BLaER1 (cell line): Measurements from ENCODE around the gene NALF2.

Experiments
- H3K27ac ChIP-seq: shearing (Covaris generic); formaldehyde crosslinking; 2 replicates; pipeline ENCODE4 v1.8.1; 2022
- H3K27me3 ChIP-seq: shearing (Covaris generic); formaldehyde crosslinking; 2 replicates; pipeline ENCODE4 v1.8.1; 2022
- H3K36me3 ChIP-seq: shearing (Covaris generic); formaldehyde crosslinking; 2 replicates; pipeline ENCODE4 v1.8.1; 2022
- H3K4me1 ChIP-seq: shearing (Covaris generic); formaldehyde crosslinking; 2 replicates; pipeline ENCODE4 v1.8.1; 2022
- H3K4me2 ChIP-seq: shearing (Covaris generic); formaldehyde crosslinking; 2 replicates; pipeline ENCODE4 v1.8.1; 2022
- H3K4me3 ChIP-seq: shearing (Covaris generic); formaldehyde crosslinking; 2 replicates; pipeline ENCODE4 v1.8.1; 2022
- H3K9ac ChIP-seq: shearing (Covaris generic); formaldehyde crosslinking; 2 replicates; pipeline ENCODE4 v1.8.1; 2022
- H3K9me3 ChIP-seq: shearing (Covaris generic); formaldehyde crosslinking; 2 replicates; pipeline ENCODE4 v1.8.1; 2022
- H4K20me1 ChIP-seq: shearing (Covaris generic); formaldehyde crosslinking; 2 replicates; pipeline ENCODE4 v1.8.1; 2022
- Cebpa-rat ChIP-seq: shearing (Covaris generic); IDR thresholded peaks from 2 replicates; pipeline ENCODE4 v1.8.1; 2022

NALF2 gene

GRCh38 chrX:69523314-69523713 is 19.2 kb downstream of the NALF2 start:
- Histone ChIP-seq H3K36me3 (no peaks in the 10 kb centered on the region), H3K4me2 (no peak overlapping the region), H3K9ac (no peak overlapping the region), H3K27ac (no peak overlapping the region), H3K27me3 (peaks cover 89% of the 10 kb centered on the region), H4K20me1 (peaks cover 10% of the 10 kb centered on the region; the same call in 1 of the 2 replicates), H3K4me1 (no peaks in the 10 kb centered on the region), H3K9me3 (no peaks in the 10 kb centered on the region), H3K4me3 (no peak overlapping the region)
- TF ChIP-seq Cebpa-rat = no peak

DNA sequence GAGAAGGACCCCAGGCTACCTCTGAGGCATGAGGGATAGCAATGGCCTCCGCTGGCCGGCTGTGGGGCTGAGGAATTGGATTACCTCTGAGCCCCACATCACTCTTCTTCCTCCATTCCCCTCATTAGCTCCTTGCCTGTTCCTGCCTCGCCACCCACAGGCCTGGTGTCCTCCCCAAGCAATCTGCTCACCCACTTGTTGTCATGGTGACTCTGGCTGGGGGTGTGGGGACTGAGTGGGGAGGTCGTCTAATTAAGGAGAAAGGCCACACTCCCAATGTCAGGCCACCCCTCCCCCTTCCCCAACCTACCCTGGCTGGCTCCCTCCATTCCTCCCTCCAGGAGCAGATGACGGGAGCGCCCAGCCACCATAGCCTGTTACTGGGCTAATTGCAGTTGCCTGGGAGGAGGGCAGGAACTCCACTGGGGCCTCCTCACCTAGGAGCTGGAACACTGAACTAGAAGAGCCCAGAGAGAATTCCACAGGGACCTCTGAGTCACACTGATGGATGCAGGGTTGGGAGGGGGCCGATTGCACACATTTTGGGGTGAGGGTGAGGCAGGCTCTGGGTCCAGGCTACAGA is 20.7 kb downstream of the NALF2 start:
- Histone ChIP-seq H4K20me1 (peaks cover 4% of the 10 kb centered on the region; the same call in 1 of the 2 replicates), H3K4me1 (no peaks in the 10 kb centered on the region), H3K9ac (no peak overlapping the region), H3K4me3 (no peak overlapping the region), H3K4me2 (no peak overlapping the region), H3K9me3 (no peaks in the 10 kb centered on the region), H3K36me3 (no peaks in the 10 kb centered on the region), H3K27me3 (peaks cover 91% of the 10 kb centered on the region), H3K27ac (no peak overlapping the region)
- no peak for TF ChIP-seq Cebpa-rat

GRCh38 chrX:69530306-69530705 is 26.2 kb downstream of the NALF2 start:
- peaks cover 30% of the 10 kb centered on the region for H3K9me3 ChIP-seq

GRCh38 chrX:69531031-69531755 is 27.1 kb downstream of the NALF2 start:
- H3K27me3 ChIP-seq = peaks cover 57% of the 10 kb centered on the region
- no peaks in the 10 kb centered on the region for H3K36me3 ChIP-seq
- no peak overlapping the region for H3K9ac ChIP-seq
- H3K4me1 ChIP-seq = no peaks in the 10 kb centered on the region
- H3K27ac ChIP-seq = no peak overlapping the region
- H4K20me1 ChIP-seq = no peaks in the 10 kb centered on the region
- H3K9me3 ChIP-seq = peaks cover 30% of the 10 kb centered on the region
- TF ChIP-seq Cebpa-rat = no peak
- no peak overlapping the region for H3K4me3 ChIP-seq
- H3K4me2 ChIP-seq = no peak overlapping the region

More at GRCh38 chrX:69530306-69530705, 26.2 kb downstream of the NALF2 start:
- Histone ChIP-seq H3K4me3 (no peak overlapping the region), H3K27me3 (peaks cover 60% of the 10 kb centered on the region), H3K27ac (no peak overlapping the region), H3K36me3 (no peaks in the 10 kb centered on the region), H3K9ac (no peak overlapping the region), H3K4me2 (no peak overlapping the region), H4K20me1 (no peaks in the 10 kb centered on the region), H3K4me1 (no peaks in the 10 kb centered on the region)
- TF ChIP-seq Cebpa-rat = no peak

DNA sequence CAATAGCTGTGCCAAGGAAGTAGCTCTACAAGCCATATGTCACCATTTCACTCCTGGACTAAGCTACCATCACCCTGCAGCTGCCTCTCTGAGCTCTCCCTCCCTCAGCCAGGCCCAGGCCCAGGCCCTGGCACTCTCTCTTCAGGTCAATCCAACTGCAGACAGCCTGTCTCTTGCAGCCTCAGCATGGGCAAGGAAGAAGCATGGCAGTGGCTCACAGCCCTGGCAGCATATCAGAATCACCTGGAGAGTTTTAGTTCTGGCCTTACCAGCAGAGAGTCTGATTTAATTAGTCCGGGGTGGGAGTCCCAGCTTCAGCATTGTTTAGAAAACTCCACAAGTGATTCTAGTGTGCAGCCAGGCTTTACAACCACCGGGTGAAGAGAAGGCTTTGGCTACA is 31.5 kb downstream of the NALF2 start:
- Histone ChIP-seq H3K4me1 (peaks cover 21% of the 10 kb centered on the region), H3K9ac (no peak overlapping the region), H3K4me3 (no peak overlapping the region), H3K36me3 (no peaks in the 10 kb centered on the region), H3K27ac (no peak overlapping the region), H3K9me3 (peaks cover 30% of the 10 kb centered on the region), H3K27me3 (peaks cover 43% of the 10 kb centered on the region), H4K20me1 (no peaks in the 10 kb centered on the region), H3K4me2 (no peak overlapping the region)
- TF ChIP-seq Cebpa-rat = no peak

DNA sequence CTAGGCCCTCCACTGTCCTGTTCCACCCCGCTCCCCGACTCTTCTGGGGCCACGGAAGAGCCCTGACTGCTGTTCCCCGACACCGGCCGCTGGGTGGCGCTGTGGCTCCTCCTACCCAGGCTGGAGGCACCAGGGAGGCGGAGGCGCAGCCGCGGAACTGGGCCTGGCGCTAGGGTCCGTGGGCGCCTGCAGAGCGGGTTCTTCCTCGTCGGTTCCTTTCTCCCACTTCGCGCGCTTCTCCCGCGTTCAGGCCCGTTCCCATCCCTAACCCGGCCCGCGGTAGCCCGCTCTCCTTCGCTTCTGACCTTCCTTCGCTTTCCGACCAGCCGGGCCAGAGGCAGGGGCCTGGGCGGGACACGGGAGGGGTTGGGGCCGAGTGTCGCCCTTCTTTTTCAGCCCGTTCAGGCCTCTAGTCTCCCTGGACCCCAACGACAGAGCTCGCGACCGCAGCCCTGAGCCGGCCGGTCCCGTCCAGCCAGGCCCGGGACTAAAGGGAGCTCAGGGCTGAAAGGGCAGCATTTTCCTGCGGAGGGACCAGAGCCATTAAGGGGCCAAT is 34.3 kb downstream of the NALF2 start:
- H3K27ac ChIP-seq = peak overlapping the region; percentile 73
- H3K9me3 ChIP-seq = peaks cover 13% of the 10 kb centered on the region
- TF ChIP-seq Cebpa-rat = no peak
- peaks cover 21% of the 10 kb centered on the region for H3K4me1 ChIP-seq
- H3K4me3 ChIP-seq = peak overlapping the region; percentile 58
- H4K20me1 ChIP-seq = no peaks in the 10 kb centered on the region
- H3K9ac ChIP-seq = peak overlapping the region; percentile 62; the same call in 1 of the 2 replicates
- H3K36me3 ChIP-seq = no peaks in the 10 kb centered on the region
- peaks cover 37% of the 10 kb centered on the region for H3K27me3 ChIP-seq
- H3K4me2 ChIP-seq = peak overlapping the region; percentile 77

GRCh38 chrX:69539437-69539836 is 35.3 kb downstream of the NALF2 start:
- no peak for TF ChIP-seq Cebpa-rat
- no peaks in the 10 kb centered on the region for H3K36me3 ChIP-seq
- H3K4me3 ChIP-seq = no peak overlapping the region
- peaks cover 21% of the 10 kb centered on the region for H3K4me1 ChIP-seq
- H3K4me2 ChIP-seq = peak overlapping the region; percentile 77
- no peaks in the 10 kb centered on the region for H4K20me1 ChIP-seq
- peak overlapping the region; percentile 73; the same call in 1 of the 2 replicates for H3K27ac ChIP-seq
- H3K9me3 ChIP-seq = peaks cover 3% of the 10 kb centered on the region; the same call in 1 of the 2 replicates
- H3K9ac ChIP-seq = no peak overlapping the region
- peaks cover 46% of the 10 kb centered on the region for H3K27me3 ChIP-seq

GRCh38 chrX:69541956-69542355 is 37.8 kb downstream of the NALF2 start:
- no peak overlapping the region for H3K9ac ChIP-seq
- H3K9me3 ChIP-seq = peaks cover 18% of the 10 kb centered on the region
- no peak for TF ChIP-seq Cebpa-rat
- no peaks in the 10 kb centered on the region for H4K20me1 ChIP-seq
- no peak overlapping the region for H3K27ac ChIP-seq
- H3K4me1 ChIP-seq = peaks cover 21% of the 10 kb centered on the region
- H3K36me3 ChIP-seq = no peaks in the 10 kb centered on the region
- H3K4me2 ChIP-seq = no peak overlapping the region
- no peak overlapping the region for H3K4me3 ChIP-seq
- peaks cover 41% of the 10 kb centered on the region for H3K27me3 ChIP-seq

DNA sequence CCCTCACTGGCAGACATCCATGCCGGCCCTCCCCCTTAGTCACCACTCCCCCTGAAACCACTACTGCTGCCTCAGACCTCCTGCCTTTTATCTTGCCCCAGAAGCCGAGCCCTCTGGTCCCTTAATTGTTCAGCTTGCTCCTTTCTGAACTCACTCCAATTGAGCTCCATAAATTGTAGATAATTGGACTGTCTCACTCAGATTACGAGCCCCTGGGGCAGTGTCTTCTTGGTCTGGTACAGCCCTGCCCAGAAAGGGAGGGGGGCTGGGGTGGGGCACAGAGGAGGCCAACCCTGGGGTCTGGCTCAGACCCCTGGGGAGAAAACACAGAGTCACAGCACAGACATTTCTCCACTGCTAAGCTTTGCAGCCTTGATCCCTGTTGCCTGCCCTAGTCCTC is 39.4 kb downstream of the NALF2 start:
- Histone ChIP-seq H3K4me1 (peaks cover 19% of the 10 kb centered on the region), H4K20me1 (no peaks in the 10 kb centered on the region), H3K4me2 (no peak overlapping the region), H3K9me3 (peaks cover 34% of the 10 kb centered on the region), H3K27ac (no peak overlapping the region), H3K9ac (no peak overlapping the region), H3K36me3 (no peaks in the 10 kb centered on the region), H3K27me3 (peaks cover 30% of the 10 kb centered on the region), H3K4me3 (no peak overlapping the region)
- TF ChIP-seq Cebpa-rat = no peak

DNA sequence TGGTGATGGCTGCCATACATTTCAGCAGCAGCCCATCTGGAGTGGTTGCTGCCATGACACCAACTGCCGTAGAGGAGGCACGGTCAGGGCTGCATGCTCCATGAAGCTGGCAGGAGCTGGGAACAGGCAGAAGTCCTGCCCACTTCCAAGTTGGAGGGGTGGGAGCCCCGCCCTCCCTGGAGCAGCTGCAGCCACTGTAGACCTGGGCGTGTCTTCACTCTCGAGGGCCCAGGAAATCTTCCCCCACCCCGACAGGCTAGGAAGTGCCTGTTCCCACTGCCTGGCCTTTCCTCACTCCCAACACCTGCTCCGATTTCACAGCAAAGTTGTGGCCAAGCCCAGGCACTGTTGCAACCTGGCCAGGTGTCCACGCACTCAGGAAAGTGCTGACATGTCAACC is 42.3 kb downstream of the NALF2 start:
- Histone ChIP-seq H3K36me3 (no peaks in the 10 kb centered on the region), H3K27me3 (peaks cover 49% of the 10 kb centered on the region), H3K4me3 (no peak overlapping the region), H3K9me3 (peaks cover 36% of the 10 kb centered on the region), H3K4me2 (no peak overlapping the region), H3K9ac (no peak overlapping the region), H3K4me1 (no peaks in the 10 kb centered on the region), H4K20me1 (no peaks in the 10 kb centered on the region), H3K27ac (no peak overlapping the region)
- no peak for TF ChIP-seq Cebpa-rat
